22Rv1 (cell line): ENCODE results near the gene STAP2.

Experiments
- CTCF ChIP-seq: fragments of 450-650 bp; IDR thresholded peaks from 2 replicates; pipeline ENCODE4 v1.5.1; 2017; ENCODE audit warnings: mild to moderate bottlenecking
- ZFX ChIP-seq: fragments of 450-650 bp; IDR thresholded peaks from 2 replicates; pipeline ENCODE4 v1.6.1; 2017; ENCODE audit warnings: antibody characterized with exemption, borderline replicate concordance

DNA sequence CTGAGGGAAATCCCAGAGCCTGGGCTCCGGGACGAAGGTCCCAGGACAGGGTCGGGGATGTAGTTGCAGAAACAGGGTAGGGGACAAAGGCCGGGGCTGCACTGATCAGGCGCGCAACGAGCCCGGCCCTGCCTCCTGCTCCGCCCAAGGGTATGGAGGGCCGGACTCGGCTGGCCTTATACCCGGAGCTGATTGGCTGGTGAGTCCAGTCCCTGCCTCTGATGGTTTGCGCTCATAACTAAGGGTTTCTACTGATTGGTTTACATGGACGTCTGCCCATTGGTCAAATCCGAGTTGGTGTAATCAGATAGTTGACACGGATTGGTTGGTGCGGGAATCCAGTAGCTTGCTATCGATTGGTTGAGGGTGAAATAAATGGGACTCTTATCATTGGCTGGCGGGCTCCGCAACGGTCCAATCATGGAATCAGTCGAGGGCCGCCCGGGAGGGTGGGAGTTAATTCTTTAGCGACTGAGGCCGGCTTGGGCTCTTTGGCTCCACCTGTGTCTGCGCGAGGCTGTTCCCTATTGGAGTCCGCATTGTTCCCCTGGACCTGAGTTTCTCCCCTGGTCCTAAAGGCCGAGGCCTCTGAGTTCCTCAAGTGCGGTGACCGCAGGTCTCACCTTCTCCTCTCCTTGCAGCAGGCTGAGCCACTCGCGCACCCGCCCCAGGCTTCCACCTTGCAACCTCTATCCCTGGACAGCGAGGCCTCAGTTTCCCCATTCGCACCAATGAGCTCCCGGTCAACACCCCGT, 4.2 kb upstream of the STAP2 start:
- TF ChIP-seq CTCF (peak; percentile 63), ZFX (no peak)
